Stimulated activated CD8-positive, alpha-beta memory T cell treated with anti-CD3 and anti-CD28 coated beads, Interleukin-4, amount 100 ng/mL, for 1 hour (primary cell): ENCODE data around the gene PRAMEF27.
"Not testable (repeated sequence)": the region's sequence is repeated elsewhere in the genome, so short reads cannot be mapped to it uniquely, and the experiment has no call there.

Experiments used
- DNase-seq, 2 donors: peaks; one replicate each; pipeline ENCODE4 v3.0.0-alpha.2; 2020; ENCODE audit warnings: low read depth in 2 of 2, low spot score in 1 of 2

The PRAMEF27 gene

GRCh38 chr1:13056475-13056874 is at the start of gene PRAMEF27:
TSS of gene PRAMEF27 (minus strand) at chr1:13056575. CDS start at chr1:13053659, 2,916 bp downstream.
- not testable (repeated sequence) for DNase-seq

DNA sequence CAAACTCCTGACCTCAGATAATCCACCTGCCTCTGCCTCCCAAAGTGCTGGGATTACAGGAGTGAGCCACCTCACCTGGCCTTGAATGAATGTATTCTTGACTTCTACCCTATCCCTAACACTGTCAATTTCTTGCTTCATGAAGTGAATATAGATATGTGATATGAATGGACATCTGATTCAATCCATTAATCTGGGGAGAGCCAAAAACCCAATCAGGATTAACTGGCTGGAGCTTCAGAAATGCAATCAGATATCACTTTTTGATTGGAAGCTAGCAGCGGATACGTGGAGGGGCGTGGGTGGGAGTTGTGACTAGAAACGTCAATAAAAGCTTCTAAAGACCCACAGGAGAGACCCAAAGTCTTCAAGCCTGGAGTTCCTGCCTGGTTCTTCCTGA is 14.1 kb upstream of the PRAMEF27 start, which contains the start of gene PRAMEF25:
Gene PRAMEF25, plus strand, starts transcription at position 301 of the 400 bp plus-strand sequence. CDS start 2,920 bp downstream, outside the sequence.
- not testable (repeated sequence) for DNase-seq

DNA sequence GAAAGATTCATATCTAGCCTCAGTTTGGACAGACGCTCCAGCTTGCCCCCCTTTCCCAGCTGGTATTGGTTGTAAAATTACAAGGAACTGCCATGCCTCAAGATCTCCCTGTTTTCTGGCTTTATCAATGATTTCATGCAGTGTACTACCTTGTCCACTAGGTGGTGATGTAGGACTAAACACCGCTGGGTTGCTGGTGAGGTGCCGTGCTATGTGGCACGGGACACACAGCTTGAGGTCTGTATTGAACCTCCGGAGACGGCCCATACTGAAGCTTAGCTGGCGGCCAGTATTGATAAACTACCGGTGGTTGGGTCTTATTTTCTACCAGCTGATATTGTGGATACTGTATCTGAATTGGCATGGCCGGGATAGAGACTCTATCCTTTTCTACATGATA is 36.5 kb downstream of the PRAMEF27 start:
- DNase-seq, result not testable (repeated sequence)

DNA sequence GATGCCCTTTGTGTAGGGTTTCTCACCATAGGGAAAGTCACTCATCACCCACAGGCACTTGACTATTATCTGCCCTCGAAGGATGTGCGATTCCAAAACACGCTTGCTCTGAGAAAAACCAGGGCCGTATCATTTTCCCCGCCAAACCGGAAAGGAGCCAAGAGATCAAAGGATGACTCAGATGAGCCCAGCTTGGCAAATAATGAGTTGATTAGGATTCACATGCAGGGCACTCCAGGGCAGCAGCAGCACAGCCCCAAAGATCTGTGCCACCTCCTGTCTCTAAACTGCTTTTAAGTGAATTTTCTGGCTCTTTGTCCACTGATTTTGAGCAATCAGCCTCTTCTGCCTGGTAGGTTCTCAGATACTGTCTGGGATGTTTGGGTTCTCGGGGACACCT is 44.4 kb downstream of the PRAMEF27 start:
- DNase-seq, result not testable (repeated sequence)

- not testable (repeated sequence) for DNase-seq
These were observed 47.0 kb downstream of the PRAMEF27 start for GRCh38 chr1:13009348-13009747.

DNA sequence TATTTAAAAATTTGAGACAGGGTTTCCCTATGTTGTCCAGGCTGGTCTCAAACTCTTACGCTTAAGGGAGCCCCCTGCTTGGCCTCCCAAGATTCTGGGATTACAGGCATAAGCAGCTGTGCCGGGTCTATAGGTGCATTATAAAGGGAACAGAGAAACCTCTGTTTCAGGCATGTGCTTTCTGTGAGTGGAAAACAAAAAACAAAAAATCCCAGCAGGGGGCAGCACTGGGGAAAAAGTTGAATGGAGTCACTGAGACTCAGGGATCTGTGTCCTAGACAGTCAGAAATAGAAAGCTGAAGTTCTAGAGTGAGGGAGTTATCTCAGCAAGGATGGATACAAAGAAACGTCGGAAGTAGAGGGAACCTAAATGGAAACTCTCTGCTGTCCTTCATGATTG is 50.6 kb downstream of the PRAMEF27 start:
- not testable (repeated sequence) for DNase-seq
